ENCODE results near the gene CEP350.

Gene CEP350

GRCh38 chr1:180092931-180093650 lies 138.5 kb downstream of the CEP350 start:
- H3K27ac ChIP-seq = no peak overlapping the region
- TF ChIP-seq, protein P1, sequence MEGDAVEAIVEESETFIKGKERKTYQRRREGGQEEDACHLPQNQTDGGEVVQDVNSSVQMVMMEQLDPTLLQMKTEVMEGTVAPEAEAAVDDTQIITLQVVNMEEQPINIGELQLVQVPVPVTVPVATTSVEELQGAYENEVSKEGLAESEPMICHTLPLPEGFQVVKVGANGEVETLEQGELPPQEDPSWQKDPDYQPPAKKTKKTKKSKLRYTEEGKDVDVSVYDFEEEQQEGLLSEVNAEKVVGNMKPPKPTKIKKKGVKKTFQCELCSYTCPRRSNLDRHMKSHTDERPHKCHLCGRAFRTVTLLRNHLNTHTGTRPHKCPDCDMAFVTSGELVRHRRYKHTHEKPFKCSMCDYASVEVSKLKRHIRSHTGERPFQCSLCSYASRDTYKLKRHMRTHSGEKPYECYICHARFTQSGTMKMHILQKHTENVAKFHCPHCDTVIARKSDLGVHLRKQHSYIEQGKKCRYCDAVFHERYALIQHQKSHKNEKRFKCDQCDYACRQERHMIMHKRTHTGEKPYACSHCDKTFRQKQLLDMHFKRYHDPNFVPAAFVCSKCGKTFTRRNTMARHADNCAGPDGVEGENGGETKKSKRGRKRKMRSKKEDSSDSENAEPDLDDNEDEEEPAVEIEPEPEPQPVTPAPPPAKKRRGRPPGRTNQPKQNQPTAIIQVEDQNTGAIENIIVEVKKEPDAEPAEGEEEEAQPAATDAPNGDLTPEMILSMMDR (conservative IDR thresholded peaks at IDR 0.05) = no peak

DNA sequence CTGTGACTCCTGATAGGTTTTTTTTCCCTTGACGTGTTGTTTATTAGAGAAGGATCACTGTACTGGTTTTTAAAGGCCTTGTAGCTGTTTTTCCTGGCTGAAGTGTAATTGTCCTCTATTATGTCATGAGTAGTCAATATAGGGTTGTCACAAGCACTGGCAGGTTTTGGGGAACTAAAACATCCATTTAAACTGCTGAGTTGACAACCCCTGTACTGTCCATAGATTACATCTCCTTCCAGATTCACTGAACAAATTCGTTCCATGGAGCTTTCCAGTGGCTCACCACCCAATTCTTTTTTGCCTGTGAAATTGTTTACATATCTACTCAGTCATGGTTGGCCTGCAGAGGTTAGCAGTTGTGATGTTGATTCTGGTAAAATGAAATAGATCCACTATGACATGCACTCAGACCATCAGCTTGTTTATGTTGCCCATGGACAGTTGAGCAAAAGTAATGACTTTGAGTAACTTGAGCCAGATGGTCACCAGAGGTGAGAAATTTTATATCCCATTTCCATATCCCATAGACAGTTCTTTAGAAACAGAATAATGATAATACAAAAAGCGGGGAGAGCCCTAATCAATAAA lies 140.2 kb downstream of the CEP350 start:
- no peak overlapping the region for H3K27ac ChIP-seq
- TF ChIP-seq, protein P1 (conservative IDR thresholded peaks at IDR 0.05) = no peak

DNA sequence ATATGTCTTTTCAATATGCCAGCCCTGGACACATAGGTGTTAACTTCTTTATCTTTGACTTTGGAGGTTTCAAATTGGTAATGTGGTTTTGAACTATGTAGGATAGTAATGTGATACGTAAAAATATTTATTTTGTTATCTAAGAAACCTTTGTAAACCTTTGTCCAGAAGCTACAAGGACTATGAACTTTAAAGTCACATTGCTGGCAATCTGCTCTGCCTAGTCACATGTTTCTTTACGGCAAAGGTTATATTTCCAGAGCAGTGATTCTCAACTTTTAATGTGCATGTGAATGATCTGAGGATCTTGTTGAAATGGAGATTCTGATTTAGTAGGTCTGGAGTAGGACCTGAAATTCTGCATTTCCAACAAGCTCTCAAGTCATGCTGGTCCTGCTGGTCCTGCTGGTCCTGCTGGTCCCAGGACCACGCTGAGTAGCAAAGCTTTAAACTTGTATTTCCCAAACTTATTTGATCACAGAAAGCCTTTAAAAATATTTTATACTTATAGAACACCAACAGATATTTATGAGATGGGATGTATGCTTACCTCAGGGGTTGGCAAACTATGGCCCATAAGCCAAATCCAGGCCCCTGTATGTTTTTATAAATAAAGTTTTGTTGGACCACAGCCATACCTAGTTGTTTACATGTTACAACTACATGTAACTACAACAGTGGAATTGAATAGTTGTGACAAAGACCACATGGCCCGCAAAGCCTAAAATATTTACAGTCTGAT lies 142.1 kb downstream of the CEP350 start:
- H3K27ac ChIP-seq = no peak overlapping the region
- TF ChIP-seq, protein P1 (conservative IDR thresholded peaks at IDR 0.05) = no peak

DNA sequence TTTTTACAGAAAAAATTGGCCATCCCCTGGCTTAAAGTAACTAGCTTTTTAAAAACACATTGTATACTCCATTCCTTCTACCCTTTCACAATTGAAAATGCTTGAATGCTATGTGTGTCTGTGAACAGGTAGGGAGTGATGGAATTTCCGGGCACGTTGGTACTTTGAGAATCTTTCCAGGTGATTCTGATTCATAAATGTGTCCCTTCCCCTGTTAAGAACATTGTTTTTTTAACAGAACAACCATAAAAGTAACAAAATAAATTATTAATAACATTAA lies 142.7 kb downstream of the CEP350 start:
- H3K27ac ChIP-seq = no peak overlapping the region
- TF ChIP-seq, protein P1 (conservative IDR thresholded peaks at IDR 0.05) = no peak

- TF ChIP-seq, protein P1 (conservative IDR thresholded peaks at IDR 0.05) = no peak
- no peak overlapping the region for H3K27ac ChIP-seq
Observed at GRCh38 chr1:180101411-180101810, 146.8 kb downstream of the CEP350 start.

DNA sequence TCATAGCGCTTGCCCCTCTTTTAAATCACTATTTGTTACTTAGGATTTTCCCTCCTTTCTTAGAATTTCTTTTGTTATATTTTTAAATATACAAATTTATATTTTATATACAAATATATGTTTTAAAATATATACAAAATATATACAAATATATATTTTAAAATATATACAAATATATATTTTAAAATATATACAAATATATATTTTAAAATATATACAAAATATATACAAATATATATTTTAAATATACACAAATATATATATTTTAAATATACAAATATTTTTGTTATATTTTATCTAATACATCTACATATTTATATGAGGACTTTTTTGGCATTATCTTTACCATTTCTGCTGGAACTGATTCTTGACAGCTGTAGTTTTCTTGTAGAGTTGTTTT lies 149.2 kb downstream of the CEP350 start:
- TF ChIP-seq, protein P1 (conservative IDR thresholded peaks at IDR 0.05) = no peak
- no peak overlapping the region for H3K27ac ChIP-seq

DNA sequence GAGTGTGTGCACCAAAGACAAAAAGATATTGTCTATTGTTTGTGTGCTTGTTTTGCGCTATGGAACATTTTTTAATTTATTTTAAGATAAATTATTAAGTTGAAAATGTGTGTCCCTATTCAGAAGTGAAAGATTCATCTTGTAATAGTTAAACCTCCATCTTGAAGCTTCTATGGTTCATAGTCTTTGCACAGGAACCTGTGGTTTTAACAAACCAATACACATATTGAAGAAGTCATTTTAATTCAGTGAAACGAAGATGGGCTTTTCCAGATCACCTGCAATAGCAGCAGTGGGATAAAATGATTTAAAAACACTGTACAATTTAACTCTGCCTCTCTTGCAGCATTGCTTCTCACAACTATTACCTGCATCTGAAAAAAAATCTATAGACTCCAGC lies 157.5 kb downstream of the CEP350 start:
- H3K27ac ChIP-seq = no peak overlapping the region
- TF ChIP-seq, protein P1 (conservative IDR thresholded peaks at IDR 0.05) = no peak
